B cell (primary cell): ENCODE measurements around the gene ERG. TPM values are rescaled to one million over a fixed set of nuclear protein-coding genes. Genes with fewer than 3 reads are reported as not detected.

Experiments
- ATAC-seq: fragments of 200-7000 bp; cut with Tn5 transposase; one replicate; pipeline ENCODE4 v1.10.0; 2021; ENCODE audit warnings: low read depth, mild to moderate bottlenecking, moderate number of reproducible peaks, moderate library complexity
- CTCF ChIA-PET: fragments of 350-600 bp; sonication (Branson Sonifier 250); formaldehyde crosslinking; loops from one replicate; lab custom pipeline; 2021; ENCODE audit warnings: antibody characterized with exemption, inconsistent platforms; lab: Charles Lee
- POLR2A ChIA-PET: fragments of 350-600 bp; sonication (Branson Sonifier 250); formaldehyde crosslinking; loops from one replicate; lab custom pipeline; 2021; ENCODE audit warnings: antibody characterized with exemption; lab: Charles Lee
- DNase-seq: peaks from one replicate; pipeline ENCODE4 v3.0.0; 2013
- H2AFZ ChIP-seq: 2 replicates; pipeline ENCODE4 v1.6.1; 2012; ENCODE audit warnings: mild to moderate bottlenecking, low read depth, low read length; ENCODE audit not compliant: insufficient read depth, poor library complexity, severe bottlenecking
- H3K27ac ChIP-seq, 2 donors: 1 replicate in 1 of 2; 2 replicates in 1 of 2; pipeline ENCODE4 v1.5.1; 2012 to 2013; ENCODE audit warnings: low read length in 2 of 2, mild to moderate bottlenecking in 2 of 2, moderate library complexity in 1 of 2
- H3K27me3 ChIP-seq, 4 experiments: fragments of 200-600 bp in 1 of 4; sonication (generic) in 1 of 4; replicated peaks in 1 of 4; 1 replicate in 2 of 4; 2 replicates in 2 of 4; pipeline versions ENCODE4 v1.6.1 to v1.7.0; 2013 to 2016; ENCODE audit warnings: low read length in 3 of 4, mild to moderate bottlenecking in 2 of 4, mixed read lengths in 1 of 4, moderate library complexity in 1 of 4; ENCODE audit not compliant: insufficient read depth in 4 of 4, control insufficient read depth in 3 of 4; ENCODE audit errors: control extremely low read depth in 1 of 4
- H3K36me3 ChIP-seq, 2 experiments: replicated peaks in 1 of 2; 1 replicate in 1 of 2; 2 replicates in 1 of 2; pipeline versions ENCODE4 v1.6.1 to v1.7.1; 2013; ENCODE audit warnings: low read length in 1 of 2; ENCODE audit not compliant: insufficient read depth in 2 of 2, control insufficient read depth in 1 of 2; ENCODE audit errors: control extremely low read depth in 1 of 2, extremely low read depth in 1 of 2
- H3K4me1 ChIP-seq, 2 donors: fragments of 200-600 bp in 1 of 2; sonication (generic) in 1 of 2; 1 replicate in 1 of 2; 2 replicates in 1 of 2; pipeline versions ENCODE4 v1.5.1 to v1.6.1; 2013 to 2017; ENCODE audit warnings: low read length in 2 of 2; ENCODE audit not compliant: control insufficient read depth in 2 of 2, insufficient read depth in 2 of 2
- H3K4me2 ChIP-seq: replicated peaks from 2 replicates; pipeline ENCODE3; 2012; ENCODE audit warnings: mild to moderate bottlenecking, low read depth, low read length; ENCODE audit not compliant: poor library complexity, severe bottlenecking
- H3K4me3 ChIP-seq, 5 experiments: fragments of 200-600 bp in 1 of 5; sonication (generic) in 1 of 5; 1 replicate in 3 of 5; 2 replicates in 2 of 5; pipeline versions ENCODE4 v1.5.1 to v1.7.0; 2011 to 2016; ENCODE audit warnings: low read length in 4 of 5, mild to moderate bottlenecking in 4 of 5, low read depth in 2 of 5, control low read depth in 1 of 5, moderate library complexity in 1 of 5; ENCODE audit not compliant: insufficient read depth in 1 of 5; ENCODE audit errors: control extremely low read depth in 1 of 5, extremely low read depth in 1 of 5
- H3K79me2 ChIP-seq: fragments of 200-600 bp; sonication (generic); one replicate; pipeline ENCODE4 v1.6.0; 2016; ENCODE audit warnings: low read length; ENCODE audit not compliant: control insufficient read depth, insufficient read depth
- H3K9ac ChIP-seq: fragments of 200-600 bp; sonication (generic); 2 replicates; pipeline ENCODE4 v1.6.1; 2017; ENCODE audit warnings: mild to moderate bottlenecking, low read length, moderate library complexity
- H3K9me3 ChIP-seq, 3 donors: one replicate each; pipeline versions ENCODE4 v1.6.1 to v1.7.1; 2013; ENCODE audit warnings: low read length in 2 of 3; ENCODE audit not compliant: control insufficient read depth in 2 of 3, insufficient read depth in 1 of 3; ENCODE audit errors: control extremely low read depth in 1 of 3
- H4K20me1 ChIP-seq: 2 replicates; pipeline ENCODE4 v1.6.0; 2012; ENCODE audit warnings: mild to moderate bottlenecking, low read length; ENCODE audit not compliant: insufficient read depth, control insufficient read depth, poor library complexity, severe bottlenecking
- H3K27ac Mint-ChIP-seq: one replicate; pipeline ENCODE4 v1.8.0; 2021; ENCODE audit warnings: mixed read lengths
- H3K27me3 Mint-ChIP-seq: one replicate; pipeline ENCODE4 v1.8.0; 2021; ENCODE audit warnings: mixed read lengths
- H3K4me1 Mint-ChIP-seq: one replicate; pipeline ENCODE4 v1.8.0; 2021; ENCODE audit warnings: mixed read lengths
- H3K4me3 Mint-ChIP-seq: one replicate; pipeline ENCODE4 v1.8.0; 2021; ENCODE audit warnings: mixed read lengths
- H3K9me3 Mint-ChIP-seq: one replicate; pipeline ENCODE4 v1.8.0; 2022; ENCODE audit warnings: mixed read lengths; ENCODE audit not compliant: insufficient read depth
- CTCF ChIP-seq: fragments of 200-600 bp; IDR thresholded peaks from one replicate; pipeline ENCODE4 v1.8.0; 2022; ENCODE audit warnings: antibody characterized with exemption, mild to moderate bottlenecking
- EZH2 ChIP-seq: IDR thresholded peaks from 2 replicates; pipeline ENCODE4 v1.6.1; 2012; ENCODE audit warnings: borderline replicate concordance, low read depth, mild to moderate bottlenecking, moderate library complexity, low read length; ENCODE audit not compliant: insufficient read depth, poor library complexity, severe bottlenecking
- WGBS: methylation state at CpG from one replicate; pipeline ENCODE4 v1.1.5; 2013; ENCODE audit warnings: missing lambda C conversion rate; ENCODE audit not compliant: insufficient coverage; 5-methylcytosine and 5-hydroxymethylcytosine counted together
- intact Hi-C: fragments of 100-400 bp; cut with micrococcal nuclease; formaldehyde crosslinking; loops from one replicate; pipeline ENCODE4 v1.10.0; 2022
- polyA plus RNA-seq: library from polyadenylated mRNA; depleted of rRNA; stranded (reverse); fragments of >200 nt; gene quantifications from 2 replicates; pipeline ENCODE4 v1.2.3, GENCODE V29; 2012
- total RNA-seq, 2 donors: library from RNA; stranded (reverse); fragments of 120-200 nt in 1 of 2; gene quantifications; 1 replicate in 1 of 2; 2 replicates in 1 of 2; pipeline versions ENCODE4 v1.2.3 to v1.2.4, GENCODE V29; 2013 to 2022

Gene ERG
- total and polyA plus RNA-seq, 2 donors (not counting 1 experiment from before 2014, with no cell fraction given) = 0.17 TPM; not detected in 1

DNA sequence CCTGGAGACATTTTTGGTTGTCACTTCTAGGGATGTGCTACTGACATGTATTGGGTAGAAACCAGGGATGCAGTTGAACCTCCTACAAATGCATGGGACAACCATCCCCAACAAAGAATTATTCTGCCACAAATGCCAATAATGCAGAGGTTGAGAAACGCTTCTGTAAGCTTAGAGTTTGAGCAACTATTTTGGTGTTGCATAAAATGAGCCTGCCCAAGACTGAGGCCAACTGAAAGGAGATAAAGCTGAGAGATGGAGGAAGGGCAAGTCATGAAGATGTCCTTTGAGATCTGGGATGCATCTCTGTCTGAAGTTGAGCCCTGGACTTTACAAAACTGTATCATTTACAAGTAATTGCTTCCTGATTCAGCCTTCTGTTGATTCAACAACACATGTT, 134.6 kb downstream of the ERG start:
- intact Hi-C loops = no loop called here
- Histone ChIP-seq H3K9ac (no peak overlapping the region), H3K79me2 (no peaks in the 10 kb centered on the region), H3K4me1 (no peaks in the 10 kb centered on the region), H3K27ac (no peak overlapping the region), H2AFZ (no peak overlapping the region), H3K4me3 (no peak overlapping the region), H3K36me3 (no peaks in the 10 kb centered on the region), H3K27me3 (no peaks in the 10 kb centered on the region), H3K9me3 (peaks cover 0 to 7% (median 0%) of the 10 kb centered on the region in 3 donors), H4K20me1 (no peaks in the 10 kb centered on the region), H3K4me2 (no peak overlapping the region)
- no CpG with 5 or more reads among the region's 1 CpG for WGBS
- DNase-seq (no peak), ATAC-seq (no peak)
- Mint-ChIP-seq H3K27ac (no peak overlapping the region), H3K9me3 (no peaks in the 10 kb centered on the region), H3K4me1 (no peaks in the 10 kb centered on the region), H3K27me3 (no peaks in the 10 kb centered on the region), H3K4me3 (no peak overlapping the region)
- CTCF ChIA-PET = no interaction called here
- POLR2A ChIA-PET = no interaction called here
- TF ChIP-seq CTCF (no peak), EZH2 (no peak)

DNA sequence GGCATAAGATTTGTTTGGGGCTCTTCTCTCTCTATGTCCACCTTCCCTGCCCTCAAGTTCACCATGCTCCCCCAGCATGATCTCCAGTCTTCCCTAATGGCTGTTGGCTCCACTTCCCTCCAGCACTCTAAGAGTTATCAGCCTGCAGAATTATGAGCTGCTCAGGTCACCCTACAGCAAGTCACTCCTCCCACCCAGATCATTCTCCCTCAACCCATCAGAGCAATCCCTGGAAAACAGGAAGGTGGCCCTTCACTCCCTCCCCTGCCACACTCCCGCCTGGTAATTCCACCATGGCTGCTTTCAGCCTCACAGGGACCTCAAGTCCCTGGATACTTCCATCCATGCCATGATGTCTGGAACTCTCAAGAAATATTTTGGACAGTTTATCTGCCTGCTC, 137.0 kb downstream of the ERG start:
- Mint-ChIP-seq H3K4me3 (no peak overlapping the region), H3K9me3 (no peaks in the 10 kb centered on the region), H3K27me3 (no peaks in the 10 kb centered on the region), H3K27ac (no peak overlapping the region), H3K4me1 (no peaks in the 10 kb centered on the region)
- TF ChIP-seq EZH2 (no peak), CTCF (no peak)
- WGBS = 50% methylated on average over 1 of the region's 1 CpG
- ChIA-PET CTCF (no interaction called here), POLR2A (no interaction called here)
- H3K36me3 ChIP-seq = no peaks in the 10 kb centered on the region
- DNase-seq = no peak
- H4K20me1 ChIP-seq = no peaks in the 10 kb centered on the region
- no peak overlapping the region for H3K27ac ChIP-seq
- H3K9ac ChIP-seq = no peak overlapping the region
- H3K4me3 ChIP-seq = no peak overlapping the region
- peaks cover 0 to 10% (median 0%) of the 10 kb centered on the region in 3 donors for H3K9me3 ChIP-seq
- intact Hi-C loops = no loop called here
- no peaks in the 10 kb centered on the region for H3K79me2 ChIP-seq
- ATAC-seq = no peak
- H3K27me3 ChIP-seq = no peaks in the 10 kb centered on the region
- no peaks in the 10 kb centered on the region for H3K4me1 ChIP-seq
- no peak overlapping the region for H2AFZ ChIP-seq
- no peak overlapping the region for H3K4me2 ChIP-seq
